K562 (cell line): ENCODE data around the gene OMP. TPM values are rescaled to one million over a fixed set of nuclear protein-coding genes. Genes with fewer than 3 reads are reported as not detected.

Experiments
- ATAC-seq: fragments of 200-7000 bp; cut with Tn5 transposase; 3 replicates; pipeline ENCODE4 v1.9.1; 2020; ENCODE audit warnings: moderate library complexity
- BruUV-seq: library from RNA; stranded (reverse); fragments of 400-500 nt; replicated peaks from 2 replicates; lab custom pipeline; 2021; lab: Mats Ljungman, UMichigan
- CTCF ChIA-PET: fragments of 300-600 bp; formaldehyde crosslinking; extraction: SDS; loops from one replicate; lab custom pipeline; 2021; ENCODE audit warnings: low intra/inter-chr PET ratio; lab: Yijun Ruan, JAX
- POLR2A ChIA-PET: fragments of 300-600, 350-650 bp; sonication (Branson Sonifier 250); formaldehyde crosslinking; extraction: SDS; loops from one replicate; lab custom pipeline; 2021; ENCODE audit warnings: antibody characterized with exemption, inconsistent platforms; lab: Yijun Ruan, JAX
- DNase-seq, 4 experiments: peaks; one replicate each; pipeline versions ENCODE4 v3.0.0 to v3.0.0-alpha.2; 2011 to 2018; ENCODE audit warnings: low spot score in 3 of 4, mixed read lengths in 3 of 4; ENCODE audit errors: extremely low read depth in 1 of 4
- FAIRE-seq: peaks from 2 replicates; lab custom pipeline; 2011; peaks lifted over from hg19 to GRCh38; lab: Jason Lieb, UNC
- H2AFZ ChIP-seq: 2 replicates; pipeline ENCODE4 v1.6.0; 2011; ENCODE audit warnings: low read depth, low read length, control low read depth, inconsistent platforms
- H3K27ac ChIP-seq: fragments of 200-600 bp; 3 replicates; pipeline ENCODE4 v1.8.0; 2011; ENCODE audit warnings: low read depth, mild to moderate bottlenecking, control low read depth, inconsistent platforms, low read length, moderate library complexity, mixed read lengths; ENCODE audit errors: extremely low read depth
- H3K27me3 ChIP-seq, 2 experiments: fragments of 300-600 bp in 1 of 2; 2 replicates in 1 of 2; 3 replicates in 1 of 2; pipeline versions ENCODE4 v1.6.0 to v1.8.0; 2011; ENCODE audit warnings: inconsistent platforms in 2 of 2, low read length in 2 of 2, mild to moderate bottlenecking in 1 of 2, mixed read lengths in 1 of 2, moderate library complexity in 1 of 2; ENCODE audit not compliant: control insufficient read depth in 2 of 2, insufficient read depth in 2 of 2
- H3K36me3 ChIP-seq: fragments of 300-600 bp; 3 replicates; pipeline ENCODE4 v1.8.0; 2011; ENCODE audit warnings: mild to moderate bottlenecking, low read length, inconsistent platforms; ENCODE audit not compliant: control insufficient read depth, insufficient read depth
- H3K4me1 ChIP-seq, 2 experiments: fragments of 200-600 bp in 1 of 2; replicated peaks in 1 of 2; 2 replicates in 1 of 2; 3 replicates in 1 of 2; pipeline versions ENCODE4 v1.5.1 to v1.8.0; 2011; ENCODE audit warnings: inconsistent platforms in 2 of 2, low read length in 2 of 2, mild to moderate bottlenecking in 1 of 2, mixed read lengths in 1 of 2, moderate library complexity in 1 of 2; ENCODE audit not compliant: control insufficient read depth in 2 of 2, insufficient read depth in 2 of 2
- H3K4me2 ChIP-seq: 2 replicates; pipeline ENCODE4 v1.6.1; 2011; ENCODE audit warnings: low read length, control low read depth, inconsistent platforms, mixed read lengths; ENCODE audit not compliant: insufficient read depth
- H3K4me3 ChIP-seq: fragments of 200-600 bp; sonication (generic), shearing (Covaris generic); 2 replicates; pipeline ENCODE4 v1.5.1; 2016; ENCODE audit warnings: control low read depth, inconsistent platforms
- H3K79me2 ChIP-seq: fragments of 200-600 bp; 3 replicates; pipeline ENCODE4 v1.8.0; 2011; ENCODE audit warnings: low read length, inconsistent platforms; ENCODE audit not compliant: control insufficient read depth, insufficient read depth
- H3K9ac ChIP-seq, 2 experiments: 2 replicates each; pipeline versions ENCODE4 v1.6.0 to v1.6.1; 2011; ENCODE audit warnings: low read depth in 2 of 2, low read length in 2 of 2, control low read depth in 1 of 2, inconsistent platforms in 1 of 2, mild to moderate bottlenecking in 1 of 2, mixed read lengths in 1 of 2; ENCODE audit not compliant: insufficient read depth in 1 of 2
- H3K9me1 ChIP-seq: one replicate; pipeline ENCODE4 v1.6.0; 2011; ENCODE audit warnings: inconsistent platforms, mild to moderate bottlenecking, low read length, moderate library complexity; ENCODE audit not compliant: control insufficient read depth, insufficient read depth
- H3K9me3 ChIP-seq: replicated peaks from 2 replicates; pipeline ENCODE4 v1.5.1; 2011; ENCODE audit warnings: low read depth, low read length, inconsistent platforms; ENCODE audit not compliant: control insufficient read depth, insufficient read depth
- H4K20me1 ChIP-seq: replicated peaks from 2 replicates; pipeline ENCODE4 v1.6.1; 2011; ENCODE audit warnings: low read length, inconsistent platforms, mixed read lengths; ENCODE audit not compliant: control insufficient read depth, insufficient read depth
- KLF6 ChIP-seq: fragments of 250-450 bp; sonication (Bioruptor Pico); IDR thresholded peaks from 2 replicates; pipeline ENCODE4 v1.4.0; 2020; ENCODE audit warnings: mild to moderate bottlenecking, moderate library complexity, borderline replicate concordance
- NBN ChIP-seq: fragments of 450-650 bp; IDR thresholded peaks from 2 replicates; pipeline ENCODE4 v1.6.1; 2016; ENCODE audit warnings: low read depth, mild to moderate bottlenecking
- NUFIP1 ChIP-seq: fragments of 450-650 bp; IDR thresholded peaks from 2 replicates; pipeline ENCODE4 v1.6.1; 2018; ENCODE audit not compliant: partially characterized antibody
- TAF15 ChIP-seq: fragments of 200-400 bp; formaldehyde crosslinking; IDR thresholded peaks from 2 replicates; pipeline ENCODE4 v1.6.1; 2017; ENCODE audit warnings: mild to moderate bottlenecking, low read depth, low read length, moderate library complexity
- YY1 ChIP-seq, 3 experiments: IDR thresholded peaks; 2 replicates each; pipeline ENCODE4 v1.6.1; 2011; ENCODE audit warnings: low read length in 2 of 3, mild to moderate bottlenecking in 2 of 3, moderate library complexity in 2 of 3, borderline replicate concordance in 1 of 3, control low read depth in 1 of 3, low read depth in 1 of 3; ENCODE audit not compliant: insufficient read depth in 3 of 3, insufficient replicate concordance in 2 of 3, control insufficient read depth in 1 of 3, insufficient read length in 1 of 3; ENCODE audit errors: extremely low read depth in 1 of 3
- ZC3H4 ChIP-seq: sonication (generic); formaldehyde crosslinking; IDR thresholded peaks from 2 replicates; pipeline ENCODE4 v1.9.0; 2021; ENCODE audit warnings: missing genetic modification reagents, borderline replicate concordance
- ZKSCAN1 ChIP-seq: fragments of 150-350 bp; IDR thresholded peaks from 2 replicates; pipeline ENCODE4 v1.6.1; 2016; ENCODE audit warnings: low read depth, low read length
- WGBS: fragments of 100-300 bp; shearing (Covaris generic); methylation state at CpG from one replicate; pipeline ENCODE4 v1.1.6; 2016; ENCODE audit warnings: low coverage, mixed read lengths; ENCODE audit not compliant: insufficient coverage; ENCODE audit errors: missing lambda C conversion rate; 5-methylcytosine and 5-hydroxymethylcytosine counted together
- in situ Hi-C: fragments of 300-500 bp; cut with MboI; formaldehyde crosslinking; loops from 4 replicates; pipeline ENCODE4 v1.15.0; 2018; ENCODE audit warnings: inconsistent platforms, mixed read lengths
- intact Hi-C: fragments of 100-400 bp; cut with micrococcal nuclease; formaldehyde crosslinking; loops from 2 replicates; pipeline ENCODE4 v1.14.2; 2022
- polyA plus RNA-seq, 8 experiments: library from polyadenylated mRNA; depleted of rRNA in 4 of 8; stranded (reverse) in 5 of 8; unstranded in 3 of 8; fragments of >200 nt; fragmentation: Nextera tagmentation in 2 of 8; fragmentation: Illumina TruSeq in 1 of 8; extraction: Ambion mirVana in 2 of 8; extraction: Trizol in 1 of 8; gene quantifications; 2 replicates each; pipeline versions ENCODE4 v1.2.1 to v1.2.3, GENCODE V29; 2011 to 2014; ENCODE audit warnings: inconsistent platforms in 1 of 8, missing spikeins in 1 of 8
- total RNA-seq, 7 experiments: library from RNA; depleted of rRNA in 6 of 7; stranded (reverse); fragments of >200 nt in 6 of 7; fragmentation: Illumina TruSeq in 2 of 7; extraction: Trizol in 2 of 7; gene quantifications; 2 replicates each; pipeline versions ENCODE4 v1.2.1 to v1.2.3, GENCODE V29; 2011 to 2021; ENCODE audit warnings: low replicate concordance in 1 of 7
- TF ChIP-seq, protein P1 (sequence below): fragments of 450-650 bp; IDR thresholded peaks from 2 replicates; pipeline ENCODE4 v1.6.1; 2016; ENCODE audit warnings: low read depth

Gene OMP
- total and polyA plus RNA-seq, 9 of the 15 experiments (the other 6 are each of a cell fraction or from before 2014, with no cell fraction given), result not detected

GRCh38 chr11:77125695-77126094 lies 23.1 kb downstream of the OMP start:
- Histone ChIP-seq H3K27ac (no peak overlapping the region), H4K20me1 (peaks cover 11% of the 10 kb centered on the region; the same call in 1 of the 2 replicates), H3K36me3 (no peaks in the 10 kb centered on the region), H3K27me3 (peaks cover 6 to 51% of the 10 kb centered on the region in 2 experiments; a peak in 4 of 5 replicates), H3K9ac (no peak overlapping the region), H3K9me3 (no peaks in the 10 kb centered on the region), H2AFZ (no peak overlapping the region), H3K9me1 (no peaks in the 10 kb centered on the region), H3K4me2 (no peak overlapping the region), H3K4me3 (no peak overlapping the region), H3K4me1 (peaks cover 0 to 19% of the 10 kb centered on the region in 2 experiments; a peak in 2 of 5 replicates), H3K79me2 (no peaks in the 10 kb centered on the region)
- CTCF ChIA-PET, result no interaction called here
- no TSS peak for BruUV-seq
- 0% methylated on average over 4 of the region's 4 CpGs for WGBS
- TF ChIP-seq ZKSCAN1, result no peak
- no peak for TF ChIP-seq ZC3H4 (CRISPR knock-in tag)
- TF ChIP-seq, protein P1, sequence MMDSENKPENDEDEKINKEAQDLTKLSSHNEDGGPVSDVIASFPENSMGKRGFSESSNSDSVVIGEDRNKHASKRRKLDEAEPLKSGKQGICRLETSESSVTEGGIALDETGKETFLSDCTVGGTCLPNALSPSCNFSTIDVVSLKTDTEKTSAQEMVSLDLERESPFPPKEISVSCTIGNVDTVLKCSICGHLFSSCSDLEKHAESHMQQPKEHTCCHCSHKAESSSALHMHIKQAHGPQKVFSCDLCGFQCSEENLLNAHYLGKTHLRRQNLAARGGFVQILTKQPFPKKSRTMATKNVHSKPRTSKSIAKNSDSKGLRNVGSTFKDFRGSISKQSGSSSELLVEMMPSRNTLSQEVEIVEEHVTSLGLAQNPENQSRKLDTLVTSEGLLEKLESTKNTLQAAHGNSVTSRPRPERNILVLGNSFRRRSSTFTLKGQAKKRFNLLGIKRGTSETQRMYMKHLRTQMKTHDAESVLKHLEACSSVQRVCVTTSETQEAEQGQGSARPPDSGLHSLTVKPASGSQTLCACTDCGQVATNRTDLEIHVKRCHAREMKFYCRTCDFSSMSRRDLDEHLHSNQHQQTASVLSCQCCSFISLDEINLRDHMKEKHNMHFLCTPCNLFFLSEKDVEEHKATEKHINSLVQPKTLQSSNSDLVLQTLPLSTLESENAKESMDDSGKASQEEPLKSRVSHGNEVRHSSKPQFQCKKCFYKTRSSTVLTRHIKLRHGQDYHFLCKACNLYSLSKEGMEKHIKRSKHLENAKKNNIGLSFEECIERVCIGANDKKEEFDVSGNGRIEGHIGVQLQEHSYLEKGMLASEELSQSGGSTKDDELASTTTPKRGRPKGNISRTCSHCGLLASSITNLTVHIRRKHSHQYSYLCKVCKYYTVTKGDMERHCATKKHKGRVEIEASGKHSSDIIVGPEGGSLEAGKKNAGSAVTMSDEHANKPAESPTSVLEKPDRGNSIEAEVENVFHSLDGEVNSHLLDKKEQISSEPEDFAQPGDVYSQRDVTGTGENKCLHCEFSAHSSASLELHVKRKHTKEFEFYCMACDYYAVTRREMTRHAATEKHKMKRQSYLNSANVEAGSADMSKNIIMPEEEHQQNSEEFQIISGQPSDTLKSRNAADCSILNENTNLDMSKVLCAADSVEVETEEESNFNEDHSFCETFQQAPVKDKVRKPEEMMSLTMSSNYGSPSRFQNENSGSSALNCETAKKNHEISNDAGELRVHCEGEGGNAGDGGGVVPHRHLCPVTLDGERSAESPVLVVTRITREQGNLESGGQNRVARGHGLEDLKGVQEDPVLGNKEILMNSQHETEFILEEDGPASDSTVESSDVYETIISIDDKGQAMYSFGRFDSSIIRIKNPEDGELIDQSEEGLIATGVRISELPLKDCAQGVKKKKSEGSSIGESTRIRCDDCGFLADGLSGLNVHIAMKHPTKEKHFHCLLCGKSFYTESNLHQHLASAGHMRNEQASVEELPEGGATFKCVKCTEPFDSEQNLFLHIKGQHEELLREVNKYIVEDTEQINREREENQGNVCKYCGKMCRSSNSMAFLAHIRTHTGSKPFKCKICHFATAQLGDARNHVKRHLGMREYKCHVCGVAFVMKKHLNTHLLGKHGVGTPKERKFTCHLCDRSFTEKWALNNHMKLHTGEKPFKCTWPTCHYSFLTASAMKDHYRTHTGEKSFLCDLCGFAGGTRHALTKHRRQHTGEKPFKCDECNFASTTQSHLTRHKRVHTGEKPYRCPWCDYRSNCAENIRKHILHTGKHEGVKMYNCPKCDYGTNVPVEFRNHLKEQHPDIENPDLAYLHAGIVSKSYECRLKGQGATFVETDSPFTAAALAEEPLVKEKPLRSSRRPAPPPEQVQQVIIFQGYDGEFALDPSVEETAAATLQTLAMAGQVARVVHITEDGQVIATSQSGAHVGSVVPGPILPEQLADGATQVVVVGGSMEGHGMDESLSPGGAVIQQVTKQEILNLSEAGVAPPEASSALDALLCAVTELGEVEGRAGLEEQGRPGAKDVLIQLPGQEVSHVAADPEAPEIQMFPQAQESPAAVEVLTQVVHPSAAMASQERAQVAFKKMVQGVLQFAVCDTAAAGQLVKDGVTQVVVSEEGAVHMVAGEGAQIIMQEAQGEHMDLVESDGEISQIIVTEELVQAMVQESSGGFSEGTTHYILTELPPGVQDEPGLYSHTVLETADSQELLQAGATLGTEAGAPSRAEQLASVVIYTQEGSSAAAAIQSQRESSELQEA, result no peak
- no peak for TF ChIP-seq YY1 (IDR thresholded peaks at IDR 0.05; ENCODE audit: borderline replicate concordance in 1 of 3, control insufficient read depth in 1 of 3, extremely low read depth in 1 of 3, insufficient read depth in 3 of 3, insufficient read length in 1 of 3, insufficient replicate concordance in 2 of 3, low read depth in 1 of 3, low read length in 2 of 3)
- no peak for TF ChIP-seq KLF6
- no peak for TF ChIP-seq NUFIP1
- TF ChIP-seq NBN, result no peak
- no peak for TF ChIP-seq TAF15
- in situ Hi-C loops, result no loop called here
- POLR2A ChIA-PET, result no interaction called here
- DNase-seq, result no peak
- no peak for FAIRE-seq
- intact Hi-C loops, result no loop called here
- ATAC-seq, result no peak
